GM12872 (cell line): ENCODE results near the gene HGD.

Experiments used
- TF ChIP-seq, protein P1 (sequence below): IDR thresholded peaks from 3 replicates; pipeline ENCODE4 v1.5.1; 2011; ENCODE audit warnings: low read depth, mild to moderate bottlenecking, low read length, moderate library complexity; ENCODE audit not compliant: insufficient read depth

HGD gene

GRCh38 chr3:120683671-120684301, 1.7 kb upstream of the HGD start:
- TF ChIP-seq, protein P1, sequence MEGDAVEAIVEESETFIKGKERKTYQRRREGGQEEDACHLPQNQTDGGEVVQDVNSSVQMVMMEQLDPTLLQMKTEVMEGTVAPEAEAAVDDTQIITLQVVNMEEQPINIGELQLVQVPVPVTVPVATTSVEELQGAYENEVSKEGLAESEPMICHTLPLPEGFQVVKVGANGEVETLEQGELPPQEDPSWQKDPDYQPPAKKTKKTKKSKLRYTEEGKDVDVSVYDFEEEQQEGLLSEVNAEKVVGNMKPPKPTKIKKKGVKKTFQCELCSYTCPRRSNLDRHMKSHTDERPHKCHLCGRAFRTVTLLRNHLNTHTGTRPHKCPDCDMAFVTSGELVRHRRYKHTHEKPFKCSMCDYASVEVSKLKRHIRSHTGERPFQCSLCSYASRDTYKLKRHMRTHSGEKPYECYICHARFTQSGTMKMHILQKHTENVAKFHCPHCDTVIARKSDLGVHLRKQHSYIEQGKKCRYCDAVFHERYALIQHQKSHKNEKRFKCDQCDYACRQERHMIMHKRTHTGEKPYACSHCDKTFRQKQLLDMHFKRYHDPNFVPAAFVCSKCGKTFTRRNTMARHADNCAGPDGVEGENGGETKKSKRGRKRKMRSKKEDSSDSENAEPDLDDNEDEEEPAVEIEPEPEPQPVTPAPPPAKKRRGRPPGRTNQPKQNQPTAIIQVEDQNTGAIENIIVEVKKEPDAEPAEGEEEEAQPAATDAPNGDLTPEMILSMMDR, result no peak

GRCh38 chr3:120683213-120683612, 1.2 kb upstream of the HGD start:
- TF ChIP-seq, protein P1, result no peak

DNA sequence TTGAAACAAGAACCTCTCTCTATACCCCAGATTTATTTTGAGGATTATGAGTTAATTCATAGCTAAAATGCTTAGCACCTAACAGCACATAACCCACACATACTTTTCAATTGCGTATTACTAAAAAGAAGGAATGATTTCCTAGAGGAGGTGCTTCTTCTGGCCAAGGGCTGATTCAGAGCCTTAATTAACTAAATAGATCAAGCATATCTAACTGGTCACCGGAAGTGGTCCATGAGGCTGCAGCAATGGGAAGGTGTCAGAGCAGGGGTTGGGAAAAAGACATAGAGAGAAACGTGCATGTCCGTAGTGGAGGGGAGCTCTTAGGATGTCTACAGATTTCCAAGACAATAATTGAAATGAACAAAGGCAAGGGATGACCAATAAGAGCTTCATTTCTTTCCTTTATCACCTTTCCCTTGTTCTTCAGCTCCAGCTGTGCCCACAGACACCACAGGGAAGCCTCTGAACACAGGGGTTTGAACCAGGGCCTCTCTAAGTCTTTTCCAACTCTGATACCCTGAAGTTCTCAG, 467 bp downstream of the HGD start:
- TF ChIP-seq, protein P1, result no peak

GRCh38 chr3:120681018-120681417, 1.0 kb downstream of the HGD start:
- TF ChIP-seq, protein P1, result no peak

DNA sequence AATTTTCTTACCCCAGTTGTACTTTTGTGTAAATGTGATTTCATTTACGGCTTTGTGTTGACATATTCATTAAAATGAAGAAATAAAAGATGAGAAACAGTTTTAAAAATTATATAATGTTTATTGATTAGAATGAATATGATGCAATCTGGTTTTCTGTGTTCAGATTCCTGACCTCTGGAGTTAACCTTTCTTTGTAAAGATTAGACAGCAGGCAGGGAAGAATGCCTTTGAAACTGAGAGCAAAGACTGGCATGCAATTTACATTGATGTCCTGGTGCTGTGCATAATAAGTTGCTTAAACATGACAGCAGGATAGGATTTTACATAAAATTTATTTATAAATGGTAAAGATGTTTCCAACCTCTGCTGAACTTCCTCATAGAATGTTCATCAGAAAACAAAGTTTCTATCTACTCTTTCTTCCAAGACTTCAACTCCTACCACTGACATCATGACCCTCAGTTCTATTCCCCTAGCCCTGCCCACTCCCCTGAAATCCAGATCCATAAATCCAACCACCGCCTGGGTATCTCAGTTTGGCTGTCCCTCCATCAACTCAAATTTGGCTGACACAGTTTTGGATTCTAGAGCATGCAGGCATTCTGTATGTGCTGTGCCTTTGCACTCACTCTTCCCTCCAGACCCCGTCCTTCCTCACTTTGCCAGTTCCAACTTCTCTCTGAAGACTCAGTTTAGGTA, 1.7 kb downstream of the HGD start:
- TF ChIP-seq, protein P1, result no peak

DNA sequence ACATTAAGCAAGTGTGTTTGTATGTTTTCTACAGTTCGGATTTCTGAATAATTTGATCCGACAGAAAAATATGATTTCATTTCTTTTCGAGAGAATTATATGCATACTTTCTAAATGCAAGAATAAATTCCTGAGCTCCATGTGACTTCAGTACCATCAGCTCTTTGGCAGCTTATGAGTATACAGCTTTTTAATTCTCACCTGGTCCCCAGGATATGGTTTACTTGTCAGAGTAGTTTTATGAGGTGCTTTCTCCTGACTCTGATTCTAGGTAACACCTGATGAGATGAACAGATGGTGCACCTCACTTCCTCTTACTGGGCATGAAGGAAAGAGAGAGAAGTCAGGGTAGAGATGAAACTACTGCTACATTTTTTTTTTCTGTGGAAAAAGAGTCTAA, 3.1 kb downstream of the HGD start:
- TF ChIP-seq, protein P1, result no peak

GRCh38 chr3:120678331-120678947, 3.6 kb downstream of the HGD start:
- TF ChIP-seq, protein P1, result no peak
